Activated T-cell treated with anti-CD3 and anti-CD28 coated beads, Interleukin-2, amount 50 U/mL, for 48 hours (primary cell): ENCODE data around the gene SKA1.

Experiments used
- DNase-seq, 2 experiments: peaks; one replicate each; pipeline ENCODE4 v3.0.0-alpha.2; 2020

SKA1 gene

DNA sequence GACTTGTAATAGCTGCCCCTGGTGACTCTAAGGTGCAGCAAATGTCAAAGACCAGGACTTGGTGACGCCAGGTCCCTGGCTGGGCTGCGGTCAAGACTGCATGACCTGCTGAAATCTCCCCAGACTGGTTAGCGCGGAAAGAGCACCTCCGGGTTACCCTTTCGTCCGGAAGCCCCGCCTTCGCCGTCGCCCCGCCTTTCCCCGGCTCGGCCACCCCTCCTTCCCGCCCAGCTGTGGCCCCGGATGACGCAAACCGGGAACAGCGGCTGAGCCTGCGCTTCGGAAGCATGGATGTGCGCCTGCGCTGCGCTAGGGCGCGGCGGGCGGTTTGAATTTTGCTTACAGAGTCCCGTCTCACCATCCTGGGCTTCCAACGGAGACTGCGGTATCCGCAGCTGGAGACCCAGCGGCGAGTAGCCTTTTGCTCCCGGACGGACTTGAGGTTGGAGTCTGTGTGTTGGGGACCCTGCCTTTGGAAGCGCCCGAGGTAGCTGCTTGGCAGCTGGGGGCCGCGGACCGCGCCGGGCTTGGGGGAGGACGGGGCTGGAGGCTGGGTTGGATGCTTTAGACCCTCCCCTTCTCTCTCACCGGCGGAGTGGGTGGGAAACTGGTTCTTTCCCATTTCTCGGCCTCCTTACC lies at the start of gene SKA1:
Gene SKA1 (plus strand): TSS at position 294 of the 639 bp plus-strand sequence. CDS start 785 bp downstream, outside the sequence.
- peak; percentile 94 for DNase-seq

DNA sequence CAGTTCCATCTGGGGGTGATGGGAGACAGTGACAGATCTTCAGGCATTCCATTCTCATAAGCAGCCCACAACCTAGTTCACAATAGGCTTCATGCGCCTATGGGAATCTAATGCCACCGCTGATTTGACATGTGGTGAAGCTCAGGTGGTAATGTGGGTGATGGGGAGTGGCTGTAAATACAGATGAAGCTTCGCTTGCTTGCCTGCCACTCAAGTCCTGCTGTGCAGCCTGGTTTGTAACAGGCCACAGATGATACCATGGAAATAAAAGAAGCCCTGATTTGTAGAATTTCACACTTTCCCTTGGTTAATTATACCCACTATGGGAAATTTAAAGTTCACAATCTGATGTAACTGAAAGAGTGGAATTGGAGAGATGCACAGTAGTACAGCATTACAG lies 46.9 kb upstream of the SKA1 start:
- DNase-seq = no peak

- DNase-seq = no peak
Measured at GRCh38 chr18:50330176-50330575, 44.7 kb upstream of the SKA1 start.

GRCh38 chr18:50331691-50332090 lies 43.2 kb upstream of the SKA1 start:
- DNase-seq = no peak

- DNase-seq = no peak
Measured at GRCh38 chr18:50334546-50335152, 40.2 kb upstream of the SKA1 start.

GRCh38 chr18:50338122-50338521 lies 36.7 kb upstream of the SKA1 start:
- DNase-seq = no peak

- no peak for DNase-seq
Measured at GRCh38 chr18:50338715-50339114, 36.1 kb upstream of the SKA1 start.

DNA sequence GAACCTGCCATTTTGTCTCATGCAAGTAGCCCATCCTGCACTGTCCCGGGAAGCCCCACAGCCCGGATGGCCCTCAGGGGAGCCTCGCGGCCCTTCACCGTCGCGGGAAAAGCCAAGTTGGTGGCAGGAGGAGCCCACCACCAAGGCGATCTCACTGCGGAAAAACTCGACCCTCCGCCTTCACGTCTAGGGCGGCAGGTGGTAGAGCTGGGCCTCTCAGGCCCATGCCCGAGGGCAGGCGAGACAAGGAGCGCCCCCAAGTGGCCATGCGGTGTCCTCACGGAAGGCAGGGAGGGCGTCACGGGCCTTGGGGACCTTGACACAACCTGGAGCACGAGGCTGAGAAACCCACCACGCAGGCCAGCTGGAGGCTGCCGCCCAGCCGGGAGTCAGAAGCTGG lies 34.8 kb upstream of the SKA1 start:
- no peak for DNase-seq

DNA sequence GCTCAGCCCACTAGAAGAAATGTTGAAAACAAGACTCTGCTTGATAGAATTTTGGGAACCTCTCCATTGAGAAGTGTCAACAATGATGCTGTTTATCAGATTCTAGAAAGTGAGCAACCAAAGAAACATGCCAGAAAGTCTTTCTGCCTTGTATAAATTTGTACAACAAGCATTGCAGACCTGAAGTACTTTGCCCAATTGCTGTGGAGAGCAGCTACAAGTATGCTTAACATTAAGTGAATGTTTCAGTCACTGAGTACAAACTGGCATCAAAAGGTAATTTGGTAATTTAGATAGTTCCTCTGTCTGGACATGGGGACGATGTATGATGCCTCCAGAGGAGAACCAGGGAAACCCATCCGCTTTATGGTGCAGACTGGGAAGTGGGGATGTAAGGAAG lies 33.4 kb upstream of the SKA1 start:
- no peak for DNase-seq

DNA sequence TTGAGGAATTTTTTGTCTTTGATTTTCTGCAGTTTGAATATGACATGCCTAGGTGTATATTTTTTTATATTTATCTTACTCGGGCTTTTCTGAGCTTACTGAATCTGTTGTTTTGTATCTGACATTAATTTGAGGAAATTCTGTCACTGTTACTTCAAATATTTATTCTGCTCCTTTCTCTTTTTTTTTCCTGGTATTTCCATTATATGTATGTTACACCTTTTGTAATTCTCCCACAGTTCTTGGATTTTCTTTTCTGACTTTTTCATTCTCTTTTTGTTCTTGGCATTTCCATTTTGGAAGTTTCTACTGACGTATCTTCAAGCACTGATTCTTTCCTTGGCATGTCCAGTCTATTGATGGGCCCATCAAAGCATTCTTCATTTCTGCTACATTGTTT lies 24.1 kb upstream of the SKA1 start:
- no peak for DNase-seq

GRCh38 chr18:50356036-50356945 lies 18.6 kb upstream of the SKA1 start:
- DNase-seq = no peak

GRCh38 chr18:50358844-50359243 lies 16.0 kb upstream of the SKA1 start:
- no peak for DNase-seq

DNA sequence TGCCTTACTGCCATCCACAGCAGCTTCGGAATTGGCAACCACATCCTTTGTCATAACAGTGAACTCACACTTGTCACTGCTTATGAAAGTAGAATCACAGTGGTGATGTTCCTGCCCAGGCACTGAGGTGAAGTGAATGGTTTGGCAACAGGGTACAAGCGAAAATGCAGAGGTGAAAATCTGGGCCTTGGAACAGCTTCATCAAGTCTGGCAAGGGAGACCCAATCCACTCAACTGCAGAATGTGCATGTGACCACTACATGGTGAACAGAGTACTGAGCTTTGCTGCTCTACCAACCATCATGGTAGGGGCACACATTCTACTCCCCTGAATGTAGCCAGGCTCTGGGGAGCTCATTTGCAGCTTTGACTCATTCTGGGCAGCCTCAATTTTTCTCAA lies 15.0 kb upstream of the SKA1 start:
- no peak for DNase-seq

- DNase-seq = no peak
Measured at GRCh38 chr18:50360611-50361010, 14.2 kb upstream of the SKA1 start.

- DNase-seq = no peak
Measured at GRCh38 chr18:50369672-50370071, 5.2 kb upstream of the SKA1 start.

GRCh38 chr18:50372743-50373142 lies 2.1 kb upstream of the SKA1 start:
- no peak for DNase-seq

DNA sequence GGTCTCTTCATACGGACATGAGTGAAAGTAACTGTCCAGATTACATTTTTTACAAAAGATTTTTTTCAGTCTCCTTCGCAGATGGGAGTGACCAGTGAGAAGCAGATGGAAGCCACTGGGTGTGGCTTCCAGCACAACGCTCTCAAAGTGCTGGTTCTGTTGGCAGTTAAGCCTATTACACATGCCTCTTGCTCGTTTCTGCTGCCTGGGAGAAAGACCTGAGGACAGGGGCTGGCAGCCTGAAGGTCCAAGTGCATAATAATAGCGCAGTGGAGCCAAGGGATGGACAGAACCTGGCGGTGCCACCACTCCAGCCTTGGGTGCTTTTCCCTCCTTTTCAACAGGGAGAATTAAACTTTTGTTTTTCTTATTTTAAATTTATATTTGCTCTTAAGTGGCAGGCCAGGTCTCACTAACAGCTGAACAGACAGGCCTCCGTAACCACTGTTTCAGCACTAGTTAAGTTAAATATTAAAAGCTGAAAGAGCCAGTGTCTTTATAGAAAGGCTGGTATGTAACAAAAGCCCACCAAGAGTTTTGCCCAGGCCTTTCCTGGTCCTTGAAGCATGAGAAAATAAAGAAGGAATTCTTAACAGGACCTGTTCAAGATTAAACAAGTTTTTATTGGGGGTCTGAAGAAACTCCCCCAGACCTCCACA lies 1.2 kb upstream of the SKA1 start:
- no peak for DNase-seq

- DNase-seq = no peak
Measured at GRCh38 chr18:50374220-50374752, 560 bp upstream of the SKA1 start.

GRCh38 chr18:50377061-50377798 lies 2.4 kb downstream of the SKA1 start:
- no peak for DNase-seq

DNA sequence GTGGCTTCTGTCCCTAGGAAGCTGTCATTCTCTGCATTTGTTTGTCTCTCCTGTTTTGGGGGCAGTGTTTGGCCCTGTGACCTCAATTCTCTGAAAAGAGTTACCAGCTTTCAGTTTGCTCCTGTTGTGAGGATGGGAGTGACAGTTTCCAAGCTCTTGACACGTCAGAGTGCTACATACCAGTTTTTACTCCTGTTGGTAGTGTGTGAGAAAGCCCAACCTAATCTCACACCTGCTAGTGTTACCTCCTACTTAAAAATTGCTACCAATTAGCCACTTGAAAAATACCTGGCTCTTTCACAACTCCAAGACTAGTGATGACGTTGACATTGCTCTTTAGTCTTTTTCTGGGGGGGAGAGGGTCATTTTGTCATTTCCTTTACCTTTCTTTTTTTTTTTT lies 14.1 kb downstream of the SKA1 start:
- no peak for DNase-seq

DNA sequence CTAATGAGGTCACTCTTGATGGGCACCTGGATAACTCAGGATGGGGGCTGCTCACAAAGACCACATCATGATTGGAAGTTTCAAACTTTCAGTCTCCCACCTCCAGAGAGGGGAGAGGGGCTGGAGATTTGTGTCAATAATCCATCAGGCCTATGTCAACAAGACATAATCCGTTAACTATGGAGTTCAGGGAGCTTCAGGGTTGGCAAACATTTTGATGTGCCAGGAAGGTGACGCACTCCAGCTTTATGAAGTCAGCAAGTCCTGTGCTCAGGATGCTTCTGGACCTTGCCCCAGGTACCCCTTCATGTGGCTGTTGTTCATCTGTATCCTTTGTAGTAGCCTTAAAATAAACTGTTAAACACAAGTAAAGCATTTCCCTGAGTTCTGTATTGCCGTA lies 19.0 kb downstream of the SKA1 start:
- no peak for DNase-seq

DNA sequence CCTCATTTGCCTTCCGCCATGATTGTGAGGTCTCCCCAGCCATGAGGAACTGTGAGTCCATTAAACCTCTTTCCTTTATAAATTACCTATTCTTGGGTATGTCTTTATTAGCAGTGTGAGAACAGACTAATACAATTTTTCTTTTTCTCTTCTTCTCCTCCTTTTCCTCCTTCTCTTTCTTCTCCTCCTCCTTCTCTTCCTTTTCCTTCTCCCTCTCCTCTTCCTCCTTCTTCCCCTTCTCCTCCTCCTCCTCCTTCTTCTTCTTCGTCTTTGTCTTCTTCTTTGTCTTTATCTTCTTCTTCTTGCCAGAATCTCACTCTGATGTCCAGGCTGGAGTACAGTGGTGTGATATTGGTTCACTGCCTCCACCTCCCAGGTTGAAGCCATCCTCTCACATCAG lies 20.2 kb downstream of the SKA1 start:
- no peak for DNase-seq
